Measurements from ENCODE around the gene TMPRSS9. TPM values are rescaled to one million over a fixed set of nuclear protein-coding genes. Genes with fewer than 3 reads are reported as not detected.

TMPRSS9 gene
- total RNA-seq, 1 experiment from 2014 or later = 0.23 TPM

- ATAC-seq (no peak), DNase-seq (ENCODE audit: low read depth, low spot score) (no peak)
- ChIA-PET CTCF (no interaction called here), POLR2A (no interaction called here)
- Histone ChIP-seq H3K4me1 (ENCODE audit: control insufficient read depth, insufficient read depth, low read length) (no peaks in the 10 kb centered on the region), H3K27ac (ENCODE audit: low read length) (no peak overlapping the region), H3K4me3 (ENCODE audit: low read depth in 2 of 2, low read length in 2 of 2) (no peak overlapping the region), H3K36me3 (ENCODE audit: control insufficient read depth, insufficient read depth, low read length) (no peaks in the 10 kb centered on the region), H3K9me3 (ENCODE audit: control insufficient read depth, insufficient read depth, low read depth, low read length) (no peaks in the 10 kb centered on the region), H3K27me3 (ENCODE audit: control insufficient read depth, insufficient read depth, low read length) (no peaks in the 10 kb centered on the region)
- in situ Hi-C loops (cut with HindIII; ENCODE audit: low pct_unique_long_range_greater_than_20kb, low sequenced_read_pairs) = no loop called here
- no TSS peak for BruUV-seq (replicated peaks)
- intact Hi-C loops (cut with micrococcal nuclease; ENCODE audit: unreplicated experiment) = no loop called here
- TF ChIP-seq TCF7L2 (IDR thresholded peaks at IDR 0.05; ENCODE audit: low read depth, low read length) = no peak
Observed at GRCh38 chr19:2337329-2337707, 22.7 kb upstream of the TMPRSS9 start.

GRCh38 chr19:2338055-2338615 is 21.9 kb upstream of the TMPRSS9 start:
- DNase-seq (ENCODE audit: low read depth, low spot score) = no peak
- no peaks in the 10 kb centered on the region for H3K36me3 ChIP-seq (ENCODE audit: control insufficient read depth, insufficient read depth, low read length)
- CTCF ChIA-PET = no interaction called here
- no peaks in the 10 kb centered on the region for H3K4me1 ChIP-seq (ENCODE audit: control insufficient read depth, insufficient read depth, low read length)
- in situ Hi-C loops (cut with HindIII; ENCODE audit: low pct_unique_long_range_greater_than_20kb, low sequenced_read_pairs) (no loop called here), intact Hi-C loops (cut with micrococcal nuclease; ENCODE audit: unreplicated experiment) (no loop called here)
- POLR2A ChIA-PET = no interaction called here
- no peak overlapping the region for H3K4me3 ChIP-seq (ENCODE audit: low read depth in 2 of 2, low read length in 2 of 2)
- TSS peak; percentile 43 for BruUV-seq (replicated peaks)
- no peak for ATAC-seq
- H3K27ac ChIP-seq (ENCODE audit: low read length) = no peak overlapping the region
- no peaks in the 10 kb centered on the region for H3K9me3 ChIP-seq (ENCODE audit: control insufficient read depth, insufficient read depth, low read depth, low read length)
- H3K27me3 ChIP-seq (ENCODE audit: control insufficient read depth, insufficient read depth, low read length) = no peaks in the 10 kb centered on the region
- no peak for TF ChIP-seq POLR2AphosphoS5 (IDR thresholded peaks at IDR 0.05; ENCODE audit: low read depth, low read length)
- TF ChIP-seq SIN3A (IDR thresholded peaks at IDR 0.05; ENCODE audit: borderline replicate concordance, insufficient read depth, low read depth, low read length) = no peak
- TF ChIP-seq REST (IDR thresholded peaks at IDR 0.05; ENCODE audit: insufficient read depth in 1 of 2, low read depth in 2 of 2, low read length in 1 of 2) = no peak
- TF ChIP-seq TCF7L2 (IDR thresholded peaks at IDR 0.05; ENCODE audit: low read depth, low read length) = no peak
- no peak for TF ChIP-seq CTCF (IDR thresholded peaks at IDR 0.05)

- H3K27ac ChIP-seq (ENCODE audit: low read length) = no peak overlapping the region
- no peak for DNase-seq (ENCODE audit: low read depth, low spot score)
- no peaks in the 10 kb centered on the region for H3K36me3 ChIP-seq (ENCODE audit: control insufficient read depth, insufficient read depth, low read length)
- in situ Hi-C loops (cut with HindIII; ENCODE audit: low pct_unique_long_range_greater_than_20kb, low sequenced_read_pairs) (no loop called here), intact Hi-C loops (cut with micrococcal nuclease; ENCODE audit: unreplicated experiment) (no loop called here)
- TF ChIP-seq REST (IDR thresholded peaks at IDR 0.05; ENCODE audit: insufficient read depth in 1 of 2, low read depth in 2 of 2, low read length in 1 of 2) (no peak), CTCF (IDR thresholded peaks at IDR 0.05) (no peak), SIN3A (IDR thresholded peaks at IDR 0.05; ENCODE audit: borderline replicate concordance, insufficient read depth, low read depth, low read length) (no peak), TCF7L2 (IDR thresholded peaks at IDR 0.05; ENCODE audit: low read depth, low read length) (no peak), POLR2AphosphoS5 (IDR thresholded peaks at IDR 0.05; ENCODE audit: low read depth, low read length) (no peak)
- no peak overlapping the region for H3K4me3 ChIP-seq (ENCODE audit: low read depth in 2 of 2, low read length in 2 of 2)
- no peaks in the 10 kb centered on the region for H3K4me1 ChIP-seq (ENCODE audit: control insufficient read depth, insufficient read depth, low read length)
- no peak for ATAC-seq
- CTCF ChIA-PET = no interaction called here
- BruUV-seq (replicated peaks) = no TSS peak
- POLR2A ChIA-PET = no interaction called here
- no peaks in the 10 kb centered on the region for H3K9me3 ChIP-seq (ENCODE audit: control insufficient read depth, insufficient read depth, low read depth, low read length)
- no peaks in the 10 kb centered on the region for H3K27me3 ChIP-seq (ENCODE audit: control insufficient read depth, insufficient read depth, low read length)
Observed at GRCh38 chr19:2338751-2339643, 21.1 kb upstream of the TMPRSS9 start.
